Mucosa of descending colon (tissue), 3 donors: Measurements from ENCODE around the gene RPS6KA5. TPM values are rescaled to one million over a fixed set of nuclear protein-coding genes. Genes with fewer than 3 reads are reported as not detected.

Experiments
- ATAC-seq: fragments of 200-7000 bp; cut with Tn5 transposase; one replicate; pipeline ENCODE4 v1.9.1; 2020; ENCODE audit warnings: mild to moderate bottlenecking, moderate library complexity
- DNase-seq, 3 donors: peaks; one replicate each; pipeline ENCODE4 v3.0.0-alpha.2; 2020
- H3K36me3 ChIP-seq: fragments of 200-600 bp; one replicate; pipeline ENCODE4 v1.8.0; 2021; ENCODE audit warnings: low read depth, mild to moderate bottlenecking
- H3K4me1 ChIP-seq: fragments of 200-600 bp; one replicate; pipeline ENCODE4 v1.8.0; 2021; ENCODE audit warnings: low read depth, mild to moderate bottlenecking
- H3K4me3 ChIP-seq: fragments of 200-600 bp; one replicate; pipeline ENCODE4 v1.8.0; 2021; ENCODE audit warnings: mild to moderate bottlenecking
- H3K9me3 ChIP-seq: fragments of 200-600 bp; one replicate; pipeline ENCODE4 v1.8.0; 2021; ENCODE audit warnings: mild to moderate bottlenecking
- intact Hi-C, 2 donors: fragments of 100-400 bp; cut with DNase I in 1 of 2; cut with micrococcal nuclease in 1 of 2; formaldehyde crosslinking; loops; one replicate each; pipeline versions ENCODE4 v1.11.0 to v1.11.1; 2022; cut with DNase I, micrococcal nuclease
- total RNA-seq, 3 donors: library from RNA; stranded (reverse); fragmentation: NEBNext Ultra II Directional in 2 of 3; extraction: Animal tissue kit (Norgen Biotek cat#: 25700) in 2 of 3; gene quantifications; one replicate each; pipeline versions ENCODE4 v1.2.1 to v1.2.4, GENCODE V29; 2021 to 2023
- TF ChIP-seq, protein P1 (sequence below): fragments of 200-600 bp; IDR thresholded peaks from one replicate; pipeline ENCODE4 v1.8.0; 2022; ENCODE audit warnings: antibody characterized with exemption, mild to moderate bottlenecking
- donor health status: DM: no; HTN: no; CAD: no; lungs with moderate emphysema.
- donor health status: DM: no; HTN: no; CAD: no.
- donor health status: DM: no; HTN: yes; CAD: no.

Gene RPS6KA5
- total RNA-seq, 3 donors from 2014 or later: 25.0 to 41.5 (median 27.2) TPM

DNA sequence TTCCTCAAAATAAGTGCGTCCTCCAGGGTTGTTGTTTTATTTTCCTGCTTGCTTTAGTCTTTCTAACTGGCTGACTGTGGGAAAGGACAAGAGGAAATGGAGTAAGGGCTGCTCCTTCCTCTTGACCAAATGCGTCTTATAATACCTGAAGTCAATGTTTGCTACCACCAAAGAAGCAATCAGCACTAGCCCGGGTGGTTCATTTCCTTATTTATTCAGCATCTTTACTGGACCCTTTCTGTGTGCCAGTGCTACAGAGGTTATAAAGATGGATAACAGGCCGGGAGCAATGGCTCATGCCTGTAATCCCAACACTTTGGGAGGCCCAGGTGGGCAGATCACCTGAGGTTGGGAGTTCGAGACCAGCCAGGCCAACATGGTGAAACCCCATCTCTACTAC lies 15.1 kb upstream of the RPS6KA5 start:
- ATAC-seq: peak; percentile 87
- no peak overlapping the region for H3K4me3 ChIP-seq
- H3K36me3 ChIP-seq: no peaks in the 10 kb centered on the region
- no peaks in the 10 kb centered on the region for H3K4me1 ChIP-seq
- no peaks in the 10 kb centered on the region for H3K9me3 ChIP-seq
- peak in 1 of 3 donors; percentile 53 for DNase-seq
- intact Hi-C loops: no loop called here
- TF ChIP-seq, protein P1, sequence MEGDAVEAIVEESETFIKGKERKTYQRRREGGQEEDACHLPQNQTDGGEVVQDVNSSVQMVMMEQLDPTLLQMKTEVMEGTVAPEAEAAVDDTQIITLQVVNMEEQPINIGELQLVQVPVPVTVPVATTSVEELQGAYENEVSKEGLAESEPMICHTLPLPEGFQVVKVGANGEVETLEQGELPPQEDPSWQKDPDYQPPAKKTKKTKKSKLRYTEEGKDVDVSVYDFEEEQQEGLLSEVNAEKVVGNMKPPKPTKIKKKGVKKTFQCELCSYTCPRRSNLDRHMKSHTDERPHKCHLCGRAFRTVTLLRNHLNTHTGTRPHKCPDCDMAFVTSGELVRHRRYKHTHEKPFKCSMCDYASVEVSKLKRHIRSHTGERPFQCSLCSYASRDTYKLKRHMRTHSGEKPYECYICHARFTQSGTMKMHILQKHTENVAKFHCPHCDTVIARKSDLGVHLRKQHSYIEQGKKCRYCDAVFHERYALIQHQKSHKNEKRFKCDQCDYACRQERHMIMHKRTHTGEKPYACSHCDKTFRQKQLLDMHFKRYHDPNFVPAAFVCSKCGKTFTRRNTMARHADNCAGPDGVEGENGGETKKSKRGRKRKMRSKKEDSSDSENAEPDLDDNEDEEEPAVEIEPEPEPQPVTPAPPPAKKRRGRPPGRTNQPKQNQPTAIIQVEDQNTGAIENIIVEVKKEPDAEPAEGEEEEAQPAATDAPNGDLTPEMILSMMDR: no peak

DNA sequence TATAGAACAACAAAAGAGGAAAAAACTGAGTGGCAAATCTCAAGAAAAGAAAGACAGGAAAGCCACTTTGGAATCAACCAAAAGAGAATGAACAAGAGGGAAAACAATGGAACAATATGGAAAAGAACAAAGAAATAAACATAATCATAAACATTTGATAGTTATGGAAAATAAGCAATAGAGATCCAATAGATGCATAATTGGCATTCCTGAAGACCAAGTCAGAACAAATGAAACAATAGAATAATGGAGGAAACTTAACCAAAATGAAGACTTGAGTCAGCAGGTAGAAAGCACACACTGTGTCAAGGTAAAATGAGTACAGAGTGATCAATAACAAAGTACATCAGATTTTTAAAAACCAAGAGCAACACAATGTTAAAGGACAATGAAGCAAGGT lies 10.1 kb upstream of the RPS6KA5 start:
- no peaks in the 10 kb centered on the region for H3K4me1 ChIP-seq
- intact Hi-C loops: no loop called here
- ATAC-seq: no peak
- no peak overlapping the region for H3K4me3 ChIP-seq
- TF ChIP-seq, protein P1: no peak
- DNase-seq: no peak
- no peaks in the 10 kb centered on the region for H3K9me3 ChIP-seq
- no peaks in the 10 kb centered on the region for H3K36me3 ChIP-seq

DNA sequence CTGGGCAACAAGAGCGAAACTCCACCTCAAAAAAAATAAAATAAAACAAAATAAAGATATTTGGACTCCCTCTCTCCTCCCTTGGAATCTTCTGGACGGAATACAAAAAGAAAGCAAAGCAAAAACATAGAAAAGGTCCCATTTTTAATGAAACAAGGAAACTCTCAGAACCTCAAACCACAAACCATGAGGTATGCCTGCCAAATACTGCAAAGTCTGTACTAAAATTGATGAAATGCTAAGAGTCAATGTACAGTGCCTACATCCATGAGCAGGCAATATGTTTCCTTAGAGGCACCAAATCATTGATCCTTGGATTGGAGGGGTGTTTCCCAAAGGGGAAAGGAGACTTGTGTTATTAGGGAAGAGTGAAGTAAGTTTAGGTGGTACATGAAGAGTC lies 8.2 kb upstream of the RPS6KA5 start:
- ATAC-seq (no peak), DNase-seq (no peak)
- intact Hi-C loops: no loop called here
- no peaks in the 10 kb centered on the region for H3K9me3 ChIP-seq
- TF ChIP-seq, protein P1: no peak
- H3K4me3 ChIP-seq: no peak overlapping the region
- no peaks in the 10 kb centered on the region for H3K36me3 ChIP-seq
- no peaks in the 10 kb centered on the region for H3K4me1 ChIP-seq

DNA sequence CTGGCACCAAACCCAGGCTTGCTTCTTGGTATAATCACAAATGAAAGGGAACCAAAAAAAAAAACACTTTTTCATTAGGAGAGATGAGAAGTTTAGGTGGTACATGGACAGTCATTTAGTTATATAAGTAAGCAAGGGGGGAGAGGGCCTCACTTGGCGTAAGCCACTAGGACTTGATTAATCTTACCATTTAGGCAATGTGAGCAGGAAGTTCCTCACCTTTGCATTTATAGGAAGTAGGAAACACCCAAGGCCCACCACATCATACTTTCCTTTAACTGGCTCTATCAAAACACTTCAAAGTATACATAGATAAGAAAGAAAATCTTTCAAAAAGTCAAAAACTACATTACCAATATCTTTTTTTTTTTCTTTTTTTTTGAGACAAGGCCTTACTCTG lies 6.7 kb upstream of the RPS6KA5 start:
- ATAC-seq (peak; percentile 26), DNase-seq (no peak)
- Histone ChIP-seq H3K9me3 (no peaks in the 10 kb centered on the region), H3K4me3 (no peak overlapping the region), H3K36me3 (no peaks in the 10 kb centered on the region), H3K4me1 (no peaks in the 10 kb centered on the region)
- TF ChIP-seq, protein P1: no peak
- intact Hi-C loops: no loop called here

DNA sequence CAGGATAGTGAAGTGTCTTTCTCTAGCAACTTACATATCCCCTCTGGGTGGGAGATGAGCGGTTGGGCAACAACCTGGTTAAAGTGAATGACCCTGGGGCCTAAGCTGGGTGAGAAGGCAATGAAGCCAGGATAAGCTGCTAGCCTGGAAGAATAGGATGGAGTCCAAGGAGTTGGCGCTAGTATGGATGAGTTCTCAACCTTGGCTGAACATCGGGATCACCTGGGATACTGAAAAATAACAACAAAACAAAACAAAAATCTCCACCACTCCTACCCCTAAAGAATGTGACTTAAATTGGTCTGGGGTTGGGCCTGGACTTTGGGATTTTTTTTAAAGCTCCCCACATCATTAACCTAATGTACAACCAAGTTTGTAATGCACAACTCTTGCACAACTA lies 4.8 kb upstream of the RPS6KA5 start:
- Histone ChIP-seq H3K4me1 (peaks cover 4% of the 10 kb centered on the region), H3K9me3 (no peaks in the 10 kb centered on the region), H3K4me3 (no peak overlapping the region), H3K36me3 (peaks cover 8% of the 10 kb centered on the region)
- no peak for ATAC-seq
- TF ChIP-seq, protein P1: no peak
- no peak for DNase-seq
- intact Hi-C loops: no loop called here

DNA sequence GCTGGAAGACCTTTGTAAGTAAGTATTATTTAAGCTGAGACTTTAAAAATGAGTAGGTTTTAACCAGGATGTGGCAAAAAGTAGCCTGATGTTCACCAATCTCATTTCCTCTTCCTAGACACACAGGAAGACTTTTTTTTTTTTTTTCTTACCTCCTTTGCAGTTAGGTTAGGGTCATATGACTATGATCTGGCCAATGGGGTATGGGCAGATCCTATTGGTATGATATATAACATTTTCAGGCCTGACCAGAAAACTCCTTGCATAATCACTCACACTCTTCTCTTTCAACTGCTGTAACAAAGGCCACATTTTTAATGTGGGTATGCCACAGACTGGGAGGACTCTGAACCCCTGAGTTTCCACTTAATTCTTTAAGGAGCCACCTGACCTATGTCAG lies 2.7 kb upstream of the RPS6KA5 start:
- ATAC-seq: no peak
- Histone ChIP-seq H3K36me3 (peaks cover 8% of the 10 kb centered on the region), H3K9me3 (no peaks in the 10 kb centered on the region), H3K4me1 (peaks cover 8% of the 10 kb centered on the region), H3K4me3 (no peak overlapping the region)
- TF ChIP-seq, protein P1: no peak
- DNase-seq: no peak
- intact Hi-C loops: no loop called here
